ENCODE measurements around the gene LRCOL1.

Gene LRCOL1

GRCh38 chr12:132619386-132620112, 9.2 kb upstream of the LRCOL1 start:
- no peak for DNase-seq (ENCODE audit: low read depth in 2 of 2)

DNA sequence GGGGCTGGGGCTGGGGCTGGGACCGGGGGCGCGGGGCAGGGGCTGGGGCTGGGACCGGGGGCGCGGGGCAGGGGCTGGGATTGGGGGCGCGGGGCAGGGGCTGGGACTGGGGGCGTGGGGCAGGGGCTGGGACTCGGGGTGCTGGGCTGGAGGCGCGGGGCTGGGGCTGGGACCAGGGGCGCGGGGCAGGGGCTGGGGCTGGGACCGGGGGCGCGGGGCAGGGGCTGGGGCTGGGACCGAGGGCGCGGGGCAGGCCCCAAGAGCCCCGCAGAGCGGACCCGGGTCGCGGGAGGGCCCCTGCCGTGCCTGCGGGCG, 8.6 kb upstream of the LRCOL1 start:
- DNase-seq (ENCODE audit: low read depth in 2 of 2), result no peak

GRCh38 chr12:132618683-132619043, 8.3 kb upstream of the LRCOL1 start, which contains the start of gene P2RX2:
P2RX2 (plus strand) TSS chr12:132618776; CDS start chr12:132618817, 41 bp downstream.
- DNase-seq (ENCODE audit: low read depth in 2 of 2), result no peak

DNA sequence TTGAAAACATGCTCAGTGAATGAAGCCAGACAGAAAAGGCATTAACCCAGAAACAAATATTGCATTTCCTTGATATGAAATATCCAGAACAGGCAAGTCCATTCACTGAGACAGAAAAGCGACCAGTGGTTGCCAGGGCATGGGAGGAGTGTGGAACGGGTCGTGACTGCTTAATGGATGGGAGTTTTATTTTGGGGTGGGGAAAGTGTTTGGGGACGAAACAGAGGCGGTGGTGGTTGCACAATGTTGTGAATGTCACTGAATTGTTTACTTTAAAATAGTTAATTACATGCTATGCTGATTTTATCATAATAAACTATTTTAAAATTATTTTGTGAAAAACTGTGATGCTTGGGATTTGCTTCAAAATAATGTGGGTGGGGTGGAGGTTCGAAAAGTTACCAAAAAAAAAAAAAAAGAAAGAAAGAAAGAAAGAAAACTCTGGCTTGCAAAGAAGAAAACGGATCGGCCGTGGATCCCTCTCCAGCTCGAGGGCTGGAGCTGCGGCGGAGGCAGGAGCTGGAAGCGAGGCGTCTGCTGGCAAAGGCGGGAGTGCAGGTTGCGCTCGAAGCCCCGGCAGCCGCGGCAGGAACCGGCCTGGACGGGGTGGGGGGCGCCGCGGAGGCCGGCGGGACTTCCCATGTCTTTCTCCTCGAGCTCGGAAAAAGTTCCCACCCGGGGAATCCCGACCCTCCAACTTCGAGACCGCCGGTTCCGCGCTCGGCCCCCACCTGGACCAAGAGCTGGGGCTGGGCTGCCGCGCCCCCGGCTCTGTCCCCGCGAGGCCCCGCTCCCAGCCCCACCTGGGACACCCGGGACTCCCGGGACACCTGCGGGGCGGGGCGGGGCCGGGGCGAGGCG, 7.7 kb upstream of the LRCOL1 start:
- DNase-seq (ENCODE audit: low read depth in 2 of 2), result no peak

DNA sequence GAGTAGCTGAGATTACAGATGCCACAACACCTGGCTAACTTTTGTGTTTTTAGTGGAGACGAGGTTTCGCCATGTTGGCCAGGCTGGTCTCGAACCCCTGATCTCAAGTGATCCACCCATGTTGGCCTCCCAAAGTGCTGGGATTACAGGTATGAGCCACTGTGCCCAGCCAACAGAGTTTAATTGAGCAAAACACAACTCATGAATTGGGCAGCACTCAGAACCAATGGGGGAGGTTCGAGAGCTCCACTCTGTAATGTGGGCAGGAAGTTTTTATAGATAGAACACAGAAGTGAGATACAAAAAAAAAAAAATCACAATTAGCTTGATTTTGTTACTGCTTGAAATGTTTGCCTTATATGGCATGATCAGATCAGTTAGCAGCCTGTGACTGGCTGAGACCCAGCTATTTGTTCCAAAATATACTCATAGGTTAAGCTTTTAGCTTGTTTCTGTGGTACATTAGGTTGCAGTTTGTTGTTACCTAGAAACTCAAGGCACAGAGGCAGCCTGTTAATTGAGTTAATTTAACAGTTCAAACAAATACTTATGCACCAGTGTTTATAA, 6.8 kb upstream of the LRCOL1 start:
- no peak for DNase-seq (ENCODE audit: low read depth in 2 of 2)

DNA sequence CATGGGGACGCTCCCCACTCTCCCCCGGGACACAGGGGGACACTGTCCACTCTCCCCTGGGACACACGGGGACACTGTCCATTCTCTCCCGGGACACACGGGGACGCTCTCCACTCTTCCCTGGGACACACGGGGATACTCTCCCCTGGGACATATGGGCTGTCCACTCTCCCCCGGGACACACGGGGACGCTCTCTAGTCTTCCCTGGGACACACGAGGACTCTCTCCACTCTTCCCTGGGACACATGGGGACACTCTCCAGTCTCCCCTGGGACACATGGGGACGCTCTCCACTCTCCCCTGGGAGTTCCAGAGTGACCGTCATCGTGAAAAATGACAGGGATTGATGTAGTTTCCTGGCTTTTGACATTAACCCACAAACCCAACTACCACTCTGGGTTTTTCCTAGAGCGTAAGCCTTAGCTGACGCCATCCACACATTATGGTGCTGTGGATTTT, 5.2 kb upstream of the LRCOL1 start:
- DNase-seq (ENCODE audit: low read depth in 2 of 2), result no peak

DNA sequence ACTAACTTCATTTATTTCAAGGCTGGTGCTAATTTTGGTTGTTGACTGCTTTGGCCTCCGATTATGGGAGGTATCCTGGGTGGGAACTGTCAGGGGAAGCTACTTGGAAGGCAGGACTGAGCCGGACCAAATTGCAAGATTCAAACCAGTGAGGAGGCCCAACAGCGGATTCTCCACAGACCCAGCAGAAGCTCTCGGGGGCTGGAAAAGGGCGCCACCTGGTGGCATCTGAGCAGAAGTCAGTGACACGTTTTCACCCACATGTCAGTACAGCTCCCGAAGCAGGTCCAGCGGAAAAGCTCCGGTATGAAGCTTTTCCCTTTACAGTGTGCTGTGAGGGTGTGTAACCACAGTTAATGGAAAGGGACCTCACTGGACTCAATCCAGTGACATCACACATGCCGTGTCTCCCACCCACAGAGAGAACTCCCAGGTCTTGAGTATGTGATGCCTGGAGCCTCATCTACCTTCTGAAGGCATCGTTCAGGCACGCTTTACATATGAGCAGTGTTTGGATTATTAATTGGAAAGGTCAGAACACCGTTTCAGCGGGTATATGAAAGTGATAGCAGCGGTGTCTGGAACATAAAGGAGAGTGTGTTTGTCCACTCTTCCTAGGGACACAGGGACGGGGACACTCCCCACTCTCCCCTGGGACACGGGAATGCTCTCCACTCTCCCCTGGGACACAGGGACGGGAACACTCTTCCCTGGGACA, 4.6 kb upstream of the LRCOL1 start:
- DNase-seq (ENCODE audit: low read depth in 2 of 2), result peak; percentile 69 to 73

- DNase-seq (ENCODE audit: low read depth in 2 of 2), result no peak
Observed at GRCh38 chr12:132614029-132614428, 3.6 kb upstream of the LRCOL1 start.

DNA sequence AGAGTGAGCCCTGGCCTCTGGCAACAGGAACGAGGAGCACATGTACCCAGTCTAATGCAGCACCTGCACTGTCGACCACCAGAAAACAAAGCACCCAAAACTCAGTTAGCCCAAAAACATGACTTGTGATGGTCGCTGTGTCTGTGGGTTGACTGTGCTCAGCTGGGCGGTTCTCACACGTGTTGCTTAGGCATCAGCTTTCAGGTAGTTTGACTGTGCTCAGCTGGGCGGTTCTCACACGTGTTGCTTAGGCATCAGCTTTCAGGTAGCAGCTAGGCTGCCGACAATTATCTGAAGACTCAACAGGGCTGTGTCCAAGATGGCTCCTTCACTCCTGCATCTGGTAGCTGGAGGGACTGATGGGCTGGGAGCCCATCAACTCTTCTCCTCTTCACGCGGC, 1.2 kb upstream of the LRCOL1 start:
- DNase-seq (ENCODE audit: low read depth in 2 of 2), result no peak

DNA sequence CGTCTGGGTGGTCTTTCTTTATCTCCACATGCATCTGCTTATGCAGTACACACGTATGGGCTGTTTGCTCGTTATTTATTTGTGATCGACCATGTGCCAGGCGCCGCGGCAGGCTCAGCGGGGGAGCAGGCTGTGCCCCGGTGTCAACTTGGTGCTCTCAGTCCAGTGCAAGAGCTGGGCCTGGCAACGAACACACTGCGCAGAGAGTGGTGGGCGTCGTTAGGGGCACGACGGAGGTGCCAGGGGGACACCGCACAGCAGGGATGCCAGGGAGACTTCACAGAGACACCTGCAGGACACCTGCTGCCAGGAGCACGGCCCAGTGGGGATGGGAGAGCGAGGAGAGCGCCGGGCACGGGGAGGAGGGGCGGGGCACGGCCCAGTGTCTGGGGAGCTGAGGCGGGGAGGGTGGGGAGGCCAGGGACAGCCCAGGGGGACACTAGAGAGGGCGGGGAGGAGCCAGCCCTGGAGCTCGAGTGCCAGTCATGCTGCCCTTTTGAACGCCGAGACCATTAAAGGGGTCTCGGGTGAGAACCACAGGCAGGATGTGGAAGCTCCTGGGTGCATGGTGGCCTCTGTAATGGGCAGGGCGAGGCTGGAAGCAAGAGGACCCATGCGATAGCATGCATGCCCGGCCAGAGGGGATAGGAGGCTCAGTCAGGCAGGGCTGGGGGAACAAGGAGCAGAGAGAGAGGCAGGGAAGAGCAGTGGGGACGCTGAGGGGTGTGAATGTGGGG, 652 bp upstream of the LRCOL1 start:
- DNase-seq (ENCODE audit: low read depth in 2 of 2), result no peak

- no peak for DNase-seq (ENCODE audit: low read depth in 2 of 2)
Observed at GRCh38 chr12:132608231-132609171, 1.9 kb downstream of the LRCOL1 start.

DNA sequence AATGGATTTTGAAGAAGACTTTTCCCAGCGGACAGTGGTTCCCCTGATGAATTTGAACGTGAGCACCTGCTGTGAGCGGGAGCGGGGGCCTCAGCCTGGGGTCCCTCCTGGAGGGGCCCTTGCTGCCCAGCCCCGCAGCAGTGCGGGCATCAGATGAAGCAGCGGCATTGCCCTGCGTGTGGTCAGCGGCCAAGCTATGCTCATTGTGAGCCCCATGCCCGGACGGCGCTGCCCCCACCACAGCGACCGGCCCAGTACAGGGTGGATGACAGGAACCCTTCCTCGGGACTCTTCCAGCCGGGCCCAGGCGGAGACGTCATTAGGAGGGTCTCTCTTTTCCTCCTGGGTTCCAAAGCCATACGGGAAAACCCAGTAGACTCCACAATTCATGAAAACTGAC, 3.5 kb downstream of the LRCOL1 start:
- no peak for DNase-seq (ENCODE audit: low read depth in 2 of 2)

- DNase-seq (ENCODE audit: low read depth in 2 of 2), result no peak
Observed at GRCh38 chr12:132606466-132606865, 3.9 kb downstream of the LRCOL1 start.

- DNase-seq (ENCODE audit: low read depth in 2 of 2), result no peak
Observed at GRCh38 chr12:132605892-132606291, 4.5 kb downstream of the LRCOL1 start.

DNA sequence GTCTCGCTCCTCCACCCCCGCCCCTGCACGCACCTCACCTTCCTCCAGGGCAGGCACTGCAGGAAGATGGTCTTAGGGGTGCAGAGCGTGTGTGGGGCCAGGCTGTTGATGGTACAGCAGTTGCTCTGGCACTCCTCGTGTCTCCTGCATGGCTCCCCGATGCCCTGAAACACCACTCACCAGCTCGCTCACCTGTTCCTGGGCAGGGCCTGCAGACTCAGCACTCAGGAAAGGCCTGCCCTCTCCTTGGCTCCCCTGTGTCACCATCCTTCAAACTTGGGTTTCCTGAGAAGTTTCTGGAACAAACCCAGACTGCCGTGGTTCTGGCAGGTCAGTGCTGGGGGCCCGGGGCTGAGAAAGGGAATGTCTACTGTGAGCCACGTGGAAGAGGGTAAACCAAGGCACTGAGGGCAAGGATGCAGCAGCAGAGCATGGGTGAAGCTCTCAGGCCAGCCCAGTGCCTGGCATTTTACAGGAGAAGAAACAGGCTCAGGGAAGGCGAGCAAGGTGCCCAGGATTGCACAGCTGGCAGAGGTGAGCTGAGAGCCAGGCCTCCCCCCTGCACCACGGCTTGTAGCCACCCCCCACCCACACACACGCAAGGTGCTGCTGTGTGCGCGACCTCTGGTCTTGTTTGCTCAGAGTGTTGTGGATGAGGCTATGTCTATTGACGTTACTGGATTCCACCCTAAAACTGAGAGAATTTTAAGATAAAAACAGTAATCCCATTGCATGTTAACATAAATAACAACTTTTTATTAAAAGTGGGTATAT, 5.5 kb downstream of the LRCOL1 start:
- no peak for DNase-seq (ENCODE audit: low read depth in 2 of 2)

- no peak for DNase-seq (ENCODE audit: low read depth in 2 of 2)
Observed at GRCh38 chr12:132604151-132604618, 6.2 kb downstream of the LRCOL1 start.

DNA sequence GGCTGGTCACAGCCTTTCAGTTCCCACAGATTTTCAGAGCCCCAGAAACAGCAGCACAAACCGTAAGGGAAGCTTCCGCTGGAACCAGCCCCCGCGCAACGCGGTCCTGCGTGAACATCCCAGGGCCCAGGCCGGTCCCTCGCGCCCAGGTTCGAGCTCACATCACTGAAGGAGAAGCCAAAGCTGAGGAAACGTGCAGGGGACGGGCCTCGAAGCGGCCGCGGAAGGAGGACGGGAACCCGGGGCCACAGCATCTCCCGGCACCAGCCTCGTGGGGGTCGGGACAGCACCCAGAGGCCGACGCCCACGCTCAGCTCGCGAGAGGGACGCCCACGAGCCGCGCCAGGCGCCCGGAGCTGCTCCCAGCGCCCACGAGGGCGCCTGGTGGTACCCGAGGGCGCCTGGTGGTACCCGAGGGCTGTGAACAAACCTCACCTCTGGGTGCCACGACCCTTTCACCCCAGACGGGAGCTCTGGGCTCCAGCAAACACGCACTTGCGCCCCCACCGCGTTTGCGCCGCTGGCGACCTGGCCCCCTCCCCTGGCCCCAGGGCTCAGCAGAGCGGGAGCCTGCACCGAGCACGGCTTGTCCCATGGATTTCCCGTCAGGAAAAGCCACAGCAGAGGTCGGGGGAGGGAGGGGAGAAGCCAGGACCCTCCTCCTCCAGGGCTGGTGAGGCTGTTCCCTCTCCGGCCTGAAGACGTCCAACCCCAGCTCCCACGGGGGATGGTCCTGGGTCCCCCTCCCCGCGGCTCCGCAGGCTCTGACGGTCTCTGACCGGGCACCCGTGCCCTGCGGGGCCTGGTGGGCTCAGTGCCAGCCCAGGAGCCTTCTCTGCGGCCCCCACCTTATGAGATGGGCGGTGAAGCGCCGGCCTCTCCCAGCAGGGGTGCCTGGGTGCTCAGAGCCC, 6.9 kb downstream of the LRCOL1 start:
- no peak for DNase-seq (ENCODE audit: low read depth in 2 of 2)

DNA sequence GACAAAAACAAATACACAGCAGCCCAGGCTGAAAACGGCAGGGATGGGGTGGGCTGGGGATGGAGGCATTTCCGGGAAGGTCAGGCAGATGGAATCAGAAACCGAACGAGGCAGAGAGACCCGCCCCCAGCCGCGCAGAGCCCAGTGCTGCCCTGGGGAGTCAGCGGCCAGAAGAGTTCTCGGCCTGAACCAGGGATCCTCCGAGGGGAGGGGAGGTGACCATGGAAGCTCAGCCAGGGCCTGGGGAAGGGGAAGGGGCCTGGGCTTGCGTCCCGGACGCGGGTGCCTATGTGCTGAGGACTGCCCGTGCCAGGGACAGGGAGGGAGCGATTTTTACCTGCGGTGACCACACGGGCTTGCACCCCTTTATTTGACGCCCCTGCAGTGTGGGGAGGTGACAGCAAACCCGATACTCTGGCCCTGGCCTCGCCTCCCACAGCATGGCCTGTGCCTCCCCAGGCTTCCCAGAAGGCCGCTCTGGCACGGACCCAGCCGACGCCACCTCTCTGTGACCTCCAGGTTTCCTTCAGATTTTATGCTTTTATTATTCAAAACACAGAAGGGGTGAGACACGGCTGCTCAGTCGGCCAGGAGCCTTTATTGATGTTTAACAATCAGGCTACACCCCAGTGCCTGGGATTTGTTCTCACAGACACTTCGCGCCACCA, 7.7 kb downstream of the LRCOL1 start:
- no peak for DNase-seq (ENCODE audit: low read depth in 2 of 2)

Data from activated CD4-positive, alpha-beta T cell treated with anti-CD3 and anti-CD28 coated beads for 24 hours (primary cell).